LNCaP clone FGC (cell line): ENCODE results near the gene KIDINS220.

Experiments used
- DNase-seq: peaks from one replicate; pipeline ENCODE4 v3.0.0-alpha.2; 2011; ENCODE audit warnings: low read depth
- H3K4me3 ChIP-seq: 2 replicates; pipeline ENCODE4 v1.5.1; 2011; ENCODE audit warnings: mild to moderate bottlenecking, low read depth, low read length, control low read depth
- CTCF ChIP-seq: IDR thresholded peaks from 2 replicates; pipeline ENCODE4 v1.5.1; 2012; ENCODE audit warnings: mild to moderate bottlenecking; ENCODE audit not compliant: control insufficient read depth, insufficient read depth; ENCODE audit errors: extremely low read depth

KIDINS220 gene

GRCh38 chr2:8756716-8757115 is 80.7 kb downstream of the KIDINS220 start:
- TF ChIP-seq CTCF = no peak
- DNase-seq = no peak

GRCh38 chr2:8756230-8756629 is 81.2 kb downstream of the KIDINS220 start:
- no peak for DNase-seq
- H3K4me3 ChIP-seq = no peak overlapping the region
- no peak for TF ChIP-seq CTCF

More at GRCh38 chr2:8756716-8757115, 80.7 kb downstream of the KIDINS220 start:
- H3K4me3 ChIP-seq = no peak overlapping the region

- no peak for DNase-seq
- H3K4me3 ChIP-seq = no peak overlapping the region
- TF ChIP-seq CTCF = no peak
Measured at GRCh38 chr2:8754106-8754776, 83.2 kb downstream of the KIDINS220 start.

- no peak for DNase-seq
- TF ChIP-seq CTCF = no peak
Measured at GRCh38 chr2:8753609-8754008, 83.8 kb downstream of the KIDINS220 start.

GRCh38 chr2:8752385-8752784 is 85.0 kb downstream of the KIDINS220 start:
- no peak for DNase-seq
- H3K4me3 ChIP-seq = no peak overlapping the region
- TF ChIP-seq CTCF = no peak

More at GRCh38 chr2:8753609-8754008, 83.8 kb downstream of the KIDINS220 start:
- H3K4me3 ChIP-seq = no peak overlapping the region

- no peak for DNase-seq
- no peak overlapping the region for H3K4me3 ChIP-seq
- no peak for TF ChIP-seq CTCF
Measured at GRCh38 chr2:8750221-8750620, 87.2 kb downstream of the KIDINS220 start.

- no peak overlapping the region for H3K4me3 ChIP-seq
- TF ChIP-seq CTCF = no peak
- DNase-seq = no peak
Measured at GRCh38 chr2:8743261-8743660, 94.2 kb downstream of the KIDINS220 start.
